Measurements from ENCODE around the gene RNASE8. TPM values are rescaled to one million over a fixed set of nuclear protein-coding genes. Genes with fewer than 3 reads are reported as not detected.

Gene RNASE8
- total RNA-seq, 1 experiment from 2014 or later = not detected

DNA sequence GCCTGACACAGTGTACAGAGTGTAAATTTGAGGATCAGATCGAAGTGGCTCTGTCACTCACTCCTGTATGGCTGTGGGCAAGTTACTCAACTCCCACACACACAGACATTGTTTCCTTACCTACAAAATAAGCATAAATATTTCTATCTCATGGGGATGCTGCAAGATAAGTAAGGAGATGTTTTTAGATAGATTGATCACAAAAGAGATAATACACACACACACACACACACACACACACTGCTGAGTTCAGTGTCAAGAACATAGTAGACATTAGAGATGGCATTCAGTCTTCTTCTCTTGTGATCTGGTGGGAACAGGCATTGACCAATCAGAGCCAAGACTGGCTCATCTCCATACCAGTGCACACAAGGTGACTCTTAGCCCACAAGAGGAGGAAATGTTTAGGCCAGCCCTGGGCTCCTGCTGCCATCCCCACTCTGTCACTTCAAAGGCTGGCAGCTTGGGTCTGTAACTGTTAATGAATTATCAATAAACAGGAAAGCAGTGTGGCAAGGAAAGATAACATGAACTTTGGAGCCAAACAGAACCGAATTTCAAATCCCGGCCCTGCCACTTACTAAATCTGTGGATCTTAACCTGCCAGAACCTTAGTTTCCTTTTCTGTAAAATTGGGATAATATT, 3.4 kb upstream of the RNASE8 start:
- Mint-ChIP-seq H3K27ac (ENCODE audit: low read depth, unreplicated experiment) (no peak overlapping the region), H3K9me3 (ENCODE audit: unreplicated experiment) (no peaks in the 10 kb centered on the region), H3K36me3 (ENCODE audit: insufficient read depth, unreplicated experiment) (no peaks in the 10 kb centered on the region), H3K4me3 (ENCODE audit: unreplicated experiment) (no peak overlapping the region), H3K4me1 (ENCODE audit: insufficient read depth, unreplicated experiment) (no peaks in the 10 kb centered on the region), H3K27me3 (ENCODE audit: insufficient read depth, unreplicated experiment) (no peaks in the 10 kb centered on the region)
- no TSS peak for BruUV-seq (replicated peaks)
- TF ChIP-seq, protein P1, sequence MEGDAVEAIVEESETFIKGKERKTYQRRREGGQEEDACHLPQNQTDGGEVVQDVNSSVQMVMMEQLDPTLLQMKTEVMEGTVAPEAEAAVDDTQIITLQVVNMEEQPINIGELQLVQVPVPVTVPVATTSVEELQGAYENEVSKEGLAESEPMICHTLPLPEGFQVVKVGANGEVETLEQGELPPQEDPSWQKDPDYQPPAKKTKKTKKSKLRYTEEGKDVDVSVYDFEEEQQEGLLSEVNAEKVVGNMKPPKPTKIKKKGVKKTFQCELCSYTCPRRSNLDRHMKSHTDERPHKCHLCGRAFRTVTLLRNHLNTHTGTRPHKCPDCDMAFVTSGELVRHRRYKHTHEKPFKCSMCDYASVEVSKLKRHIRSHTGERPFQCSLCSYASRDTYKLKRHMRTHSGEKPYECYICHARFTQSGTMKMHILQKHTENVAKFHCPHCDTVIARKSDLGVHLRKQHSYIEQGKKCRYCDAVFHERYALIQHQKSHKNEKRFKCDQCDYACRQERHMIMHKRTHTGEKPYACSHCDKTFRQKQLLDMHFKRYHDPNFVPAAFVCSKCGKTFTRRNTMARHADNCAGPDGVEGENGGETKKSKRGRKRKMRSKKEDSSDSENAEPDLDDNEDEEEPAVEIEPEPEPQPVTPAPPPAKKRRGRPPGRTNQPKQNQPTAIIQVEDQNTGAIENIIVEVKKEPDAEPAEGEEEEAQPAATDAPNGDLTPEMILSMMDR (IDR thresholded peaks at IDR 0.05; ENCODE audit: unreplicated experiment) = no peak
- POLR2A ChIA-PET = interaction anchor here (0.6 kb wide), 1 partner anchor 383 kb away, joined by 3 read pairs; no protein-coding TSS in a partner anchor
- no peak for DNase-seq (ENCODE audit: unreplicated experiment)
- CTCF ChIA-PET = interaction anchor here (0.7 to 1.2 kb wide), 4 partner anchors 14 to 83 kb away, joined by 3 read pairs; no protein-coding TSS in a partner anchor
- intact Hi-C loops (cut with micrococcal nuclease) = no loop called here

DNA sequence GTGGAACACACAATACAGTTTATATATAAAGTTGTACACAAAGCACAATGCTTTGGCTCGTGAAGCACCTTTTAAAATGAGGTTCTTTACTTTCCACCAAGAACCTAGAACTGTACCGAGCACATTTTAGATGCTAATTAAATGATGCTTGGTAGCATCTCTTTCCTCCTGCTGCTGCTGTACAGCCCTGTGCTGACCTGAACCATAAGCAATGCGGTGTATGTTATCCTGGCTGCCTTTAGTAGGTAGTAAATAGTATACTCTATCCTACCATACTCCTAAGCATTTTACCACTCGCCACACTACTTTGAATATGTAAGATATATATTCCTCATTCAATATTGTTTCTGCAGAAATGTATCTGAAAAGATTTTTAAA, 2.9 kb upstream of the RNASE8 start:
- H3K27ac Mint-ChIP-seq (ENCODE audit: low read depth, unreplicated experiment) = no peak overlapping the region
- no peaks in the 10 kb centered on the region for H3K36me3 Mint-ChIP-seq (ENCODE audit: insufficient read depth, unreplicated experiment)
- H3K4me3 Mint-ChIP-seq (ENCODE audit: unreplicated experiment) = no peak overlapping the region
- peaks cover 2% of the 10 kb centered on the region for H3K4me1 Mint-ChIP-seq (ENCODE audit: insufficient read depth, unreplicated experiment)
- no peak for DNase-seq (ENCODE audit: unreplicated experiment)
- TF ChIP-seq, protein P1 (IDR thresholded peaks at IDR 0.05; ENCODE audit: unreplicated experiment) = no peak
- H3K9me3 Mint-ChIP-seq (ENCODE audit: unreplicated experiment) = no peaks in the 10 kb centered on the region
- no peaks in the 10 kb centered on the region for H3K27me3 Mint-ChIP-seq (ENCODE audit: insufficient read depth, unreplicated experiment)
- ChIA-PET POLR2A (no interaction called here), CTCF (interaction anchor here (1.2 kb wide), 1 partner anchor 84 kb away, joined by 3 read pairs; no protein-coding TSS in a partner anchor)
- no TSS peak for BruUV-seq (replicated peaks)
- intact Hi-C loops (cut with micrococcal nuclease) = no loop called here

DNA sequence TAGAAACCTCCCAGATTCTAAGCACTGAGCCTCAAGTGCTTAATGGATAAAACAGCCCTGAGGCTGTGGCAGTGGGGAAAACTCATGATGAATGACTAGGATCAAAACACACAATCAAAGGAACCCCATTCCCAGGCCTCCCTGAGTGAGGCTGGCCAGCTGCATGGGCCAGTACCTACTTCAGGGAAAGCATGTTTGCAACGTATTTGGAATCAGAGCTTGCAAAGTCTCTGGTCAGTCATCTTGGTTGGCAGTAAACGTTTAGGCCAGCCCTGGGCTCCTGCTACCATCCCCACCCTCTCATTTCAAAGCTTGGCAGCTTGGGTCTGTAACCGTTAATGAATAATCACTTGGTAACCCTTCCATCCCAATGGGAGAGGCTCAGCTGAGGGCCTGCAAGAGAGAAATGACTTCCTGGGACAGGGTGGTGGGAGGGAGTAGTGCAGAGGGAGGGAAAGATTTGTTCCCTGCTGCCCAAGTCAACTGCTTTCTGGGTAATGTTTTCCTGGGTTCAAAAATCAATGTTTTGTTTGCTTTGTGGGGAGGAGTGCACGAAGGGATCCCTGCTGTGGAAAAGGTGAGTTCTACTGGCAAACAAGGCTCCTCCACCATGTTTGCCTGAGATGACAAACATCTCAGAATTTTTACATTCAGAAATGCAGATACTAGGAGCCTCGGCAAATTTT, 2.0 kb upstream of the RNASE8 start:
- ChIA-PET CTCF (interaction anchor here (0.7 kb wide), 2 partner anchors 10 to 15 kb away, joined by 3 to 5 read pairs; no protein-coding TSS in a partner anchor), POLR2A (no interaction called here)
- TF ChIP-seq, protein P1 (IDR thresholded peaks at IDR 0.05; ENCODE audit: unreplicated experiment) = no peak
- intact Hi-C loops (cut with micrococcal nuclease) = no loop called here
- BruUV-seq (replicated peaks) = no TSS peak
- Mint-ChIP-seq H3K27me3 (ENCODE audit: insufficient read depth, unreplicated experiment) (no peaks in the 10 kb centered on the region), H3K9me3 (ENCODE audit: unreplicated experiment) (no peaks in the 10 kb centered on the region), H3K36me3 (ENCODE audit: insufficient read depth, unreplicated experiment) (no peaks in the 10 kb centered on the region), H3K27ac (ENCODE audit: low read depth, unreplicated experiment) (no peak overlapping the region), H3K4me3 (ENCODE audit: unreplicated experiment) (no peak overlapping the region), H3K4me1 (ENCODE audit: insufficient read depth, unreplicated experiment) (peaks cover 5% of the 10 kb centered on the region)
- no peak for DNase-seq (ENCODE audit: unreplicated experiment)

DNA sequence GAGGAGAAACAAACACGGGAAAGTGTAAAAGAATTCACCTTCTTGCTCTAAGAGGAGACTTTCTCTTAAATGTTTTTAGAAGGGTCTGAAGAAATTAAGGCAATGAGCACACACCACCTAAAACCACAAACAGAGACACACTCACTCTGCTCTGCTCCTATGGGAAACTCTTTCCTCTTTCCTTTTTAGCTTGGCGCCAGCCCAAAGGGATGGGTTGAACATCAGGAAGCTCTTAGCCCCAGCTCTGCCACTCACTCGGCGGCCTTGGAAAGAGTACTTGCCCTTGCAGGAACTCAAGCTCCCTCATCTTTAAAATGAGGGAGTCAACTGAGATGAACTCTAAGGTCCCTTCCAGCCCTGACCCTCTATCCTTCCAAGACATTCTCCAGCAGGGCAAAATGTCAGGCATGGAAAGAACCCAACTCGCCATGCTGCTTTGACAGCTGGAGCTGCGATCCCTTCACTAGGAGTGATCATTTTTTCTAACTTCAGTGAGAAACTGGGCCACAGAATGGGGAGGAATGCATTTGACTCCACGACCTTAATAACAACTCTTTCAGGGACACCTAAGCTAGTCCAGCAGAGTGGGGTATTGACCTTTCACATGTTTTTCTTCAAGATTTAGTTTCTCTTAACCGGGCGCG, 980 bp upstream of the RNASE8 start:
- no TSS peak for BruUV-seq (replicated peaks)
- intact Hi-C loops (cut with micrococcal nuclease) = no loop called here
- peaks cover 5% of the 10 kb centered on the region for H3K4me1 Mint-ChIP-seq (ENCODE audit: insufficient read depth, unreplicated experiment)
- no peak overlapping the region for H3K27ac Mint-ChIP-seq (ENCODE audit: low read depth, unreplicated experiment)
- H3K36me3 Mint-ChIP-seq (ENCODE audit: insufficient read depth, unreplicated experiment) = no peaks in the 10 kb centered on the region
- peak; percentile 35 for DNase-seq (ENCODE audit: unreplicated experiment)
- H3K9me3 Mint-ChIP-seq (ENCODE audit: unreplicated experiment) = no peaks in the 10 kb centered on the region
- H3K27me3 Mint-ChIP-seq (ENCODE audit: insufficient read depth, unreplicated experiment) = no peaks in the 10 kb centered on the region
- H3K4me3 Mint-ChIP-seq (ENCODE audit: unreplicated experiment) = no peak overlapping the region
- TF ChIP-seq, protein P1 (IDR thresholded peaks at IDR 0.05; ENCODE audit: unreplicated experiment) = no peak
- ChIA-PET POLR2A (interaction anchor here (1.3 to 1.8 kb wide), 2 partner anchors 9 to 14 kb away, joined by 6 read pairs; partner anchors contain the start of gene ARHGEF40), CTCF (interaction anchor here (0.9 to 1.1 kb wide), 3 partner anchors 11 to 36 kb away, joined by 3 to 5 read pairs (median 4); partner anchors contain the start of gene RNASE13)

Data from MCF 10A (cell line).